WTC11 (cell line): ENCODE data around the gene MAZ. TPM values are rescaled to one million over a fixed set of nuclear protein-coding genes. Genes with fewer than 3 reads are reported as not detected.

Experiments used
- ATAC-seq: fragments of 200-7000 bp; cut with Tn5 transposase; 2 replicates; pipeline ENCODE4 v1.10.0; 2021; ENCODE audit warnings: mild to moderate bottlenecking, moderate library complexity
- CTCF ChIA-PET: fragments of 300-600 bp; sonication (Branson Sonifier 250); formaldehyde crosslinking; loops from one replicate; lab custom pipeline; 2021; ENCODE audit warnings: antibody characterized with exemption; lab: Charles Lee
- POLR2A ChIA-PET: fragments of 350-600 bp; sonication (Branson Sonifier 250); formaldehyde crosslinking; loops from one replicate; lab custom pipeline; 2021; ENCODE audit warnings: antibody characterized with exemption; lab: Charles Lee
- DNase-seq: peaks from one replicate; pipeline ENCODE4 v3.0.0; 2021; ENCODE audit warnings: low spot score
- H3K27ac Mint-ChIP-seq: 2 replicates; pipeline ENCODE4 v1.8.0; 2021; ENCODE audit warnings: mixed read lengths
- H3K27me3 Mint-ChIP-seq: 2 replicates; pipeline ENCODE4 v1.8.0; 2021; ENCODE audit warnings: low read depth, mild to moderate bottlenecking, moderate library complexity, mixed read lengths
- H3K36me3 Mint-ChIP-seq: 2 replicates; pipeline ENCODE4 v1.8.0; 2021; ENCODE audit warnings: mixed read lengths
- H3K4me1 Mint-ChIP-seq: 2 replicates; pipeline ENCODE4 v1.8.0; 2022; ENCODE audit warnings: mixed read lengths
- H3K4me3 Mint-ChIP-seq: 2 replicates; pipeline ENCODE4 v1.8.0; 2021; ENCODE audit warnings: mild to moderate bottlenecking, moderate library complexity, mixed read lengths
- H3K9me3 Mint-ChIP-seq: 2 replicates; pipeline ENCODE4 v1.8.0; 2021; ENCODE audit warnings: mixed read lengths
- AFF4 ChIP-seq: sonication (generic); formaldehyde crosslinking; IDR thresholded peaks from 2 replicates; pipeline ENCODE4 v1.8.1; 2023; ENCODE audit warnings: mild to moderate bottlenecking, missing genetic modification reagents, borderline replicate concordance
- ARID4B ChIP-seq: sonication (generic); formaldehyde crosslinking; IDR thresholded peaks from 2 replicates; pipeline ENCODE4 v1.8.0; 2023; ENCODE audit warnings: missing genetic modification reagents, mild to moderate bottlenecking, borderline replicate concordance
- E2F4 ChIP-seq: sonication (generic); formaldehyde crosslinking; IDR thresholded peaks from 2 replicates; pipeline ENCODE4 v1.8.1; 2022; ENCODE audit warnings: low read depth, mild to moderate bottlenecking, moderate library complexity, missing genetic modification reagents, borderline replicate concordance
- ERG ChIP-seq: fragments of 250-450 bp; sonication (Bioruptor Pico); IDR thresholded peaks from 2 replicates; pipeline ENCODE4 v1.8.0; 2021; ENCODE audit warnings: mild to moderate bottlenecking
- FOXJ3 ChIP-seq: sonication (generic); formaldehyde crosslinking; IDR thresholded peaks from 2 replicates; pipeline ENCODE4 v1.9.0; 2021; ENCODE audit warnings: missing genetic modification reagents, mild to moderate bottlenecking, borderline replicate concordance
- GTF2I ChIP-seq: fragments of 250-450 bp; sonication (Bioruptor Pico); conservative IDR thresholded peaks from 2 replicates; pipeline ENCODE4 v1.4.0; 2021; ENCODE audit warnings: mild to moderate bottlenecking
- KAT7 ChIP-seq: sonication (generic); formaldehyde crosslinking; IDR thresholded peaks from 2 replicates; pipeline ENCODE4 v1.8.1; 2023; ENCODE audit warnings: missing genetic modification reagents, mild to moderate bottlenecking, borderline replicate concordance
- MAX ChIP-seq: sonication (generic); formaldehyde crosslinking; IDR thresholded peaks from 2 replicates; pipeline ENCODE4 v1.8.0; 2022; ENCODE audit warnings: mild to moderate bottlenecking, missing genetic modification reagents
- PREB ChIP-seq: sonication (generic); formaldehyde crosslinking; IDR thresholded peaks from 2 replicates; pipeline ENCODE4 v1.8.1; 2022; ENCODE audit warnings: mild to moderate bottlenecking, missing genetic modification reagents, moderate library complexity, borderline replicate concordance
- TEAD1 ChIP-seq: sonication (generic); formaldehyde crosslinking; IDR thresholded peaks from 2 replicates; pipeline ENCODE4 v1.8.0; 2022; ENCODE audit warnings: mild to moderate bottlenecking, missing genetic modification reagents
- ZNF121 ChIP-seq: sonication (generic); formaldehyde crosslinking; IDR thresholded peaks from 2 replicates; pipeline ENCODE4 v1.8.0; 2023; ENCODE audit warnings: missing genetic modification reagents
- ZNF281 ChIP-seq: sonication (generic); formaldehyde crosslinking; IDR thresholded peaks from 2 replicates; pipeline ENCODE4 v1.8.0; 2023; ENCODE audit warnings: mild to moderate bottlenecking, missing genetic modification reagents
- total RNA-seq: library from RNA; stranded (reverse); gene quantifications from 3 replicates; pipeline ENCODE4 v1.2.3, GENCODE V29; 2021
- TF ChIP-seq, protein P1 (sequence below): fragments of 250-450 bp; sonication (Bioruptor Pico); IDR thresholded peaks from 2 replicates; pipeline ENCODE4 v1.9.0; 2021; ENCODE audit warnings: mild to moderate bottlenecking
- TF ChIP-seq, protein P2 (sequence below): fragments of 250-450 bp; sonication (Bioruptor Pico); IDR thresholded peaks from 2 replicates; pipeline ENCODE4 v1.9.0; 2021; ENCODE audit warnings: mild to moderate bottlenecking
- TF ChIP-seq, protein P3 (sequence below): sonication (generic); formaldehyde crosslinking; IDR thresholded peaks from 2 replicates; pipeline ENCODE4 v1.8.1; 2023; ENCODE audit warnings: mild to moderate bottlenecking, moderate library complexity, missing genetic modification reagents

The MAZ gene
- total RNA-seq, 1 experiment from 2014 or later, result 405 TPM

DNA sequence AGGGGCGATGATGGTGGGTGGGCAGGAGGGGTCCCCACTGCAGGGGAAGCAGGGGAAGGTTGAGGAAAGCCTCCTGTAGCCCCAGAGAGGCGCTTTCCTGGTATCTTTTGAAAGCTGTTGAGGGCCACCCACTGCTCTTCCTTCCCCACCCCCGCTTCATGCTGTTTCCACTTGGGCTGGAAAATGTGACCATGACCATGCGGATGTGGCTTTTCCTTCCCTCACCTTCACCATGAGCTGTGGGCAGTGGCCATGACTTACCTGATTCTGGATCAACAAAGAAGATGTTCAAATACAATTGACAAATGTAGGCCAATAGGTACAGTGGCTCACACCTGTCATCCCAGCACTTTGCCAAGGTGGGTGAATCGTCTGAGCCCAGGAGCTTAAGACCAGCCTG is 27.8 kb downstream of the MAZ start:
- no peaks in the 10 kb centered on the region for H3K27me3 Mint-ChIP-seq
- H3K27ac Mint-ChIP-seq, result no peak overlapping the region
- no peak for ATAC-seq
- H3K9me3 Mint-ChIP-seq, result no peaks in the 10 kb centered on the region
- no peaks in the 10 kb centered on the region for H3K4me1 Mint-ChIP-seq
- no peaks in the 10 kb centered on the region for H3K36me3 Mint-ChIP-seq
- no peak for DNase-seq
- no peak overlapping the region for H3K4me3 Mint-ChIP-seq
- CTCF ChIA-PET, result interaction anchor here (0.7 to 2.0 kb wide), 4 partner anchors 9 to 187 kb away, joined by 3 to 13 read pairs (median 6); no protein-coding TSS in a partner anchor
- POLR2A ChIA-PET, result interaction anchor here (0.6 to 0.8 kb wide), 2 partner anchors 9 to 10 kb away, joined by 3 to 4 read pairs; no protein-coding TSS in a partner anchor
- TF ChIP-seq ARID4B (no peak), GTF2I (CRISPR knock-in tag) (no peak), ZNF281 (CRISPR knock-in tag) (no peak), TEAD1 (CRISPR knock-in tag) (no peak), ZNF121 (CRISPR knock-in tag) (no peak), PREB (CRISPR knock-in tag) (no peak), MAX (no peak), FOXJ3 (no peak), KAT7 (no peak), AFF4 (no peak), ERG (no peak), E2F4 (CRISPR knock-in tag) (no peak)
- TF ChIP-seq, protein P1, sequence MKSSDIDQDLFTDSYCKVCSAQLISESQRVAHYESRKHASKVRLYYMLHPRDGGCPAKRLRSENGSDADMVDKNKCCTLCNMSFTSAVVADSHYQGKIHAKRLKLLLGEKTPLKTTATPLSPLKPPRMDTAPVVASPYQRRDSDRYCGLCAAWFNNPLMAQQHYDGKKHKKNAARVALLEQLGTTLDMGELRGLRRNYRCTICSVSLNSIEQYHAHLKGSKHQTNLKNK, result no peak
- TF ChIP-seq, protein P2, sequence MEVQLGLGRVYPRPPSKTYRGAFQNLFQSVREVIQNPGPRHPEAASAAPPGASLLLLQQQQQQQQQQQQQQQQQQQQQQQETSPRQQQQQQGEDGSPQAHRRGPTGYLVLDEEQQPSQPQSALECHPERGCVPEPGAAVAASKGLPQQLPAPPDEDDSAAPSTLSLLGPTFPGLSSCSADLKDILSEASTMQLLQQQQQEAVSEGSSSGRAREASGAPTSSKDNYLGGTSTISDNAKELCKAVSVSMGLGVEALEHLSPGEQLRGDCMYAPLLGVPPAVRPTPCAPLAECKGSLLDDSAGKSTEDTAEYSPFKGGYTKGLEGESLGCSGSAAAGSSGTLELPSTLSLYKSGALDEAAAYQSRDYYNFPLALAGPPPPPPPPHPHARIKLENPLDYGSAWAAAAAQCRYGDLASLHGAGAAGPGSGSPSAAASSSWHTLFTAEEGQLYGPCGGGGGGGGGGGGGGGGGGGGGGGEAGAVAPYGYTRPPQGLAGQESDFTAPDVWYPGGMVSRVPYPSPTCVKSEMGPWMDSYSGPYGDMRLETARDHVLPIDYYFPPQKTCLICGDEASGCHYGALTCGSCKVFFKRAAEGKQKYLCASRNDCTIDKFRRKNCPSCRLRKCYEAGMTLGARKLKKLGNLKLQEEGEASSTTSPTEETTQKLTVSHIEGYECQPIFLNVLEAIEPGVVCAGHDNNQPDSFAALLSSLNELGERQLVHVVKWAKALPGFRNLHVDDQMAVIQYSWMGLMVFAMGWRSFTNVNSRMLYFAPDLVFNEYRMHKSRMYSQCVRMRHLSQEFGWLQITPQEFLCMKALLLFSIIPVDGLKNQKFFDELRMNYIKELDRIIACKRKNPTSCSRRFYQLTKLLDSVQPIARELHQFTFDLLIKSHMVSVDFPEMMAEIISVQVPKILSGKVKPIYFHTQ (CRISPR knock-in tag), result no peak
- TF ChIP-seq, protein P3, sequence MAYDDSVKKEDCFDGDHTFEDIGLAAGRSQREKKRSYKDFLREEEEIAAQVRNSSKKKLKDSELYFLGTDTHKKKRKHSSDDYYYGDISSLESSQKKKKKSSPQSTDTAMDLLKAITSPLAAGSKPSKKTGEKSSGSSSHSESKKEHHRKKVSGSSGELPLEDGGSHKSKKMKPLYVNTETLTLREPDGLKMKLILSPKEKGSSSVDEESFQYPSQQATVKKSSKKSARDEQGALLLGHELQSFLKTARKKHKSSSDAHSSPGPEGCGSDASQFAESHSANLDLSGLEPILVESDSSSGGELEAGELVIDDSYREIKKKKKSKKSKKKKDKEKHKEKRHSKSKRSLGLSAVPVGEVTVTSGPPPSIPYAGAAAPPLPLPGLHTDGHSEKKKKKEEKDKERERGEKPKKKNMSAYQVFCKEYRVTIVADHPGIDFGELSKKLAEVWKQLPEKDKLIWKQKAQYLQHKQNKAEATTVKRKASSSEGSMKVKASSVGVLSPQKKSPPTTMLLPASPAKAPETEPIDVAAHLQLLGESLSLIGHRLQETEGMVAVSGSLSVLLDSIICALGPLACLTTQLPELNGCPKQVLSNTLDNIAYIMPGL, result no peak
